GM21723 (cell line): ENCODE data around the gene NCAPD2.
"Not testable (repeated sequence)": the region's sequence is repeated elsewhere in the genome, so short reads cannot be mapped to it uniquely, and the experiment has no call there.

Experiments
- ATAC-seq: cut with Tn5 transposase; IDR thresholded peaks from one replicate; pipeline ENCODE4 v1.9.1; 2021; ENCODE audit warnings: mild to moderate bottlenecking, moderate library complexity; ENCODE audit not compliant: unreplicated experiment

Gene NCAPD2

DNA sequence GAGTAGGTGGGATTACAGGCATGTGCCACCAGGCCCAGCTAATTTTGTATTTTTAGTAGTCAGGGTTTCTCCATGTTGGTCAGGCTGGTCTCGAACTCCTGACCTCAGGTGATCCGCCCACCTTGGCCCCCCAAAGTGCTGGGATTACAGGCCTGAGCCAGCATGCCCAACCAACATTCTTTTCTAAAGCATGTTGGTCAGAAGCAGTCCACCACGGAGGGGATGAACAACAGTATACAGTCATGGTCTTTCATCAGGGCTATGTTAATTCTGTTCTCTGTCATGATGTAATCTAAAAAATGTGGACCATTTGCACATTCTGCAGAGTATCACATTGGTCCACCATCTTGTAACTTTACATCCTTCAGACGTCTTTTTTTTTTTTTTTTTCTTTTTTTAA is 4.5 kb upstream of the NCAPD2 start:
- no peak for ATAC-seq

DNA sequence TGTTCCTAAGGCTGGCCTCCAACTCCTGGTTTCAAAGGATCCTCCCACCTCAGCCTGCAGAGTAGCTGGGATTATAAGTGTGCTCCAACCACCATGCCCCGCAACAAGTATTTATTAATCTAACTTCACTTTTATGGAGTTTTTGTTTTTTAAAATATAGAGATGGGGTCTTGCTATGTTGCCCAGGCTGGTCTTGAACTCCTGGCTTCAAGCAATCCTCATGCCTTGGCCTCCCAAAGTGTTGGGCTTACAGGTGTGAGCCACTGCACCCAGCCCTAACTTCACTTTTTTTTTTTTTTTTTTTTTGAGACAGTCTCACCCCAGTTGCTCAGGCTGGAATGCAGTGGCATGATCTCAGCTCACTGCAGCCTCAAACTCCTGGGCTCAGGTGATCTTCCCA is 3.2 kb upstream of the NCAPD2 start:
- not testable (repeated sequence) for ATAC-seq

DNA sequence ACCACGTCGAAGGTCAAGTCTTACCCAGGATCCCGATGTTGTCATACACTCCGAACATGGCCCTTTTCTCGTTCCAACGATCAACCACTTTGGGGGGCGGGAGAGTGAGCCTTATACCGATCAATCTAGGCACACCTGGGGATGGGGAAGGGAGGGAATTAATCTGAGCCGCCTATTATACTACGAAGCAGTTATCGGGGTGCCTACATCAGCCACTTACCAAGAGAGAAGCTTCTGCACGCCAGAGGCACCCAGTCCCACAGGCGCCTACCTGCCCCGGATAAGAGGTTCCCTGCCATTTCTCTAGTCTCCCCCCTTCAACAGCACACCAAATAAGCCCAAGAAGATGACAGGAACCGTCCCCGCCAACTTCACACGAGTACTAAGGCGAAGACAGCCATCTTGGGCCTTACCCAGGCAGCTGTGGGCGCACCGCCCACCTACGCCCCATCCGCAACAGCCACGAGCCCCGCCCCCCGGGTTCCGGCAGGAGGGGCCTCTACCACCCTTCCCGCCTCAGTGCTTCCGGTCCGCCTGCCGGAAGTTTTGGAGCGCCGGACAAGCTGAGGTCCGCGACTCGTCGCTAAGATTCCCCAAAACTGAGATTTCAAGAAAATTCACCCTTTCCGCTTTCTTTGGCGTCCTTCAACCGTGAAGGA is 935 bp upstream of the NCAPD2 start, which contains the start of gene MRPL51:
Gene MRPL51, minus strand, starts transcription at position 425 of the 659 bp plus-strand sequence. Its CDS starts 126 bp downstream, at position 299.
- peak; percentile 73 for ATAC-seq

DNA sequence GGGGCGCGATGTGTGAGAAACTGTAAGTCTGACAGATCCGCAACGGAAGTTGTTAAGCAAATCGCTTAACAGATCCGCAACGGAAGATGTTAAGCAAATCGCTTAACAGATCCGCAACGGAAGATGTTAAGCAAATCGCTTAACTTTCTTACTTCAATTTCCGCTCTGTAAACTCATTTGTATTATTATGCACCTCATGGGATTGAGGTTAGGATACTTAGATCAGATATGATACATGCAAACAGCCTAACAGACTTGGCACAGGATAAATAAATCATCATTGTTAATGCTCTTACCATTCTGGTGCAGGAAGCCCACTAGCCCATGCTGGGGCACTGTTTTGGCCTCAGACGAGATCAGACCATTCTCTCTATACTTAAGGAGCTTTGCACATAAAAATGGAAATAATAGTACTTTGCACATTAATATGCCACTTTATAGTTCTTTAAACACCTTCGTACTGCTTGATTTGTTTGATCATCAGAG is 399 bp downstream of the NCAPD2 start:
- no peak for ATAC-seq

DNA sequence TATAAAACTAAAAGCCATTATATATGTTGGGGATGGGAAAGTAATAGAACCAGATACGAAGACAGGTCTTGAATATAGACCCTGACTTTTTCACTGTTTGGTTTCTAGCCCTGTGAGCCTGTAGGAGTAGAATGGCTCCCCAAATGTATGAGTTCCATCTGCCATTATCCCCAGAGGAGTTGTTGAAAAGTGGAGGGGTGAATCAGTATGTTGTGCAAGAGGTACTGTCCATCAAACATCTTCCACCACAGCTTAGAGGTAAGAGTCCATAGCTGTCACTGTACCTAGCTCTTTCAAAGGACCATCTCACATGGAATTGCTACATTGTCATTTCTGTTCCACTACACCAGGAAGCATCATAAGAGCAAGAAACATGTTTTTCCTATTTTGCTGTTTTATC is 1.1 kb downstream of the NCAPD2 start:
- ATAC-seq: no peak

DNA sequence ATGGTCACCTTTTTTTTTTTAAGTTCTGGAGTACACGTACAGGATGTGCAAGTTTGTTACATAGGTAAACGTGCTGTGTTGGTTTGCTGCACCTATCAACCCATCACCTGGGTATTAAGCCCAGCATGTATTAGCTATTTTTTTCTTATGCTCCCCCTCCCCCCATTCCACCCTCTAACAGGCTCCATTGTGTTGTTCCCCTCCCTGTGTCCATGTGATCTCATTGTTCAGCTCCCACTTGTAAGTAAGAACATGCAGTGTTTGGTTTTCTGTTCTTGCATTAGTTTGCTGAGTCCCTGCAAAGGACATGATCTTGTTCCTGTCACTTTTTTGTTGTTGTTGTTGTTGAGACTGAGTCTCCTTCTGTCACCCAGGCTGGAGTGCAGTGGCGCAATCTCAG is 3.4 kb downstream of the NCAPD2 start:
- not testable (repeated sequence) for ATAC-seq

DNA sequence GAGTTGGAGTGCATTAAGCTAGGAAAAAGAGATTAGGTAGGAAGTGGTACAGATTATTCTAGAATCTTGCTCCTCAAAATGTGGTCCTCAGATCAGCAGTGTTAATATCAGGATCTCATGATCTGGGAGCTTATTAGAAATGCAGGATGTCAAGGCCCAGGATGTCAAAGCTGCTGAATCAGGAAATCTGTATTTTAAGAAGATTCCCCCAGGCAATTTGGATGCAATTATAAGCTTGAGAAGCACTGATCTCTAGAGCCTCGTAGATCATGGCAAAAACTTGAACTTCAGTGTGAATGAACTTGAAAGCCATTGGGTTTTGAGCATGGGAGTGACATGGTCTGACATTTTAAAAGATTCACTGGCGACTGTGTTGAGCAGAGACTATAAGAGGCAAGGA is 6.6 kb downstream of the NCAPD2 start:
- ATAC-seq: no peak

DNA sequence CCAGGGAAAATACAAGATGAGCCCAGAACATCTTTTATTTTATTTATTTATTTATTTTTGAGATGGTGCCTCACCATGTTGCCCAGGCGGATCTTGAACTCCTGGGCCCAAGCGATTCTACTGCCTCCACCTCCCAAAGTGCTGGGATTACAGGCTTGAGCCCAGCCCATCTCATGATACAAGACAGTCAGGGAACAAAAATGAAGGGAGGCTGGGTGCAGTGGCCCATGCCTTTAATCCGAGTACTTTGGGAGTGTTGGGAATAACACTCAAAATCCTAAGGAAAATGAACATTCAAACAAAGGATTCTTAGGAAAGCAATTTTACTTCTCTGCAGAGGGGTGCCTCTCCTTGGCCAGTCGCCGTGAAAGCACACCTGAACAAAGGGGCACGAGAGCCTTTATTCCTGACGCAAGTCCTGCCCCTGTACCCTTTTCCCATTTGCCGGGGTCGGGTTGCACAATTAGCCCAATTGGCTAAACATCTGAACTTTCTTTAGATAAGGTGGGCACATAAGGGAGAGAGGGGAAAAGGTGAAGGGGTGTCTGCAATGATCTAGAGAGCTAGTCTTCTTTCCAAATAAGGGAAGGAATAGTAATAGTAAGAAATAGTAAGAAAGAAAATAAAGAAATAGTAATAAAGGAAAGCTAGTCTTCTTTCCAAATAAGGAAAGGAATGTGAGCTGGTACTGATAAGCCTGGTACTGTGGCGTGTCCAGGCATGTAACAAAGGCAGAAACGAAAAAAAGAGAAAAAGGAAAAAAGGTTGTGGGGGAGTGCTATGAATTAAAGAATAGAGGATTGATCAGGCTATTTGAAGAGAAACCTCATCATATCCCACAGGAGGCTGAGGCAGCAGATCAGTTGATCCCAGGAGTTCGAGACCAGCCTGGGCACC is 13.4 kb downstream of the NCAPD2 start:
- ATAC-seq: no peak

DNA sequence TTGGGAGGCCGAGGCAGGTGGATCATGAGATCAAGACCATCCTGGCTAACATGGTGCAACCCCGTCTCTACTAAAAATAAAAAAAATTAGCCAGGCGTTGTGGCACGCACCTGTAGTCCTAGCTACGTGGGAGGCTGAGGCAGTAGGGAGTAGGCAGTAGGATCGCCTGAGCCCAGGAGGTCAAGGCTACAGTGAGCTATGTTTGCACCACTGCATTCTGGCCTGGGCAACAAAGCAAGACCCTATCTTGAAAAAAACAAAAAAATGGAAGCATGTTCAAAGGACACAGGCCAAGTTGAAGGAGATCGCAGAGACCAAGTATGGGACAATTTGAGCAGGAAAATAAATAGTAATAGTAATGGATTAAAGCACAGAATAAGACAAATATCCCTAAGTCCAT is 14.2 kb downstream of the NCAPD2 start:
- ATAC-seq: no peak

DNA sequence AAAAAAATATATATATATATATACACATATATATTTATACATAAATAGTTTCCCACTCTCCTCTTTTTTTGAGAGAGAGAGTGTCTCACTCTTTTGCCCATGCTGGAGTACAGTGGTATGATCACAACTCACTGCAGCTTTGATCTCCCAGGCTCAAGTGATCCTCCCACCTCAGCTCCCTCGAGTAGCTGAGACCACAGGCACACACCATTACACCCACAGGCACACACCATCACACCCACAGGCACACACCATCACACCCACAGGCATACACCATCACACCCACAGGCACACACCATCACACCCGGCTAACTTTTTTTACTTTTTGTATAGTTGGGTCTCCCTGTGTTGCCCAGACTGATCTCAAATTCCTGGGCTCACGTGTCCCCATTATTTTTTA is 26.3 kb downstream of the NCAPD2 start:
- ATAC-seq: no peak

DNA sequence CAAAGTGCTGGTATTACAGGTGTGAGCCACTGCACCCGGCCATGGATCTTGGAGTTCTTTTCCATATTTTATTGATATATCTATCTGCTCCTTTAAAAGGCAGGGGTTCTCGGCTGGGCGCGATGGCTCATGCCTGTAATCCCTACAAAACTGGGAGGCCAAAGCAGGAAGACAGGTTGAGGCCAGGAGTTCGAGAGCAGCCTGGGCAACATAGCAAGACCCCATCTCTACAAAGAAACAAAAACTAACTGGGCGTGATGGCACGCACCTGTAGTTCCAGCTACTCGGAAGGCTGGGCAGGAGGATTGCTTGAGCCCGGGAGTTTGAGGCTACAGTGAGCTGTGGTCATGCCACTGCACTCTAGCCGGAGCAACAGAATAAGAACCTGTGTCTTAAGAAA is 28.3 kb downstream of the NCAPD2 start:
- no peak for ATAC-seq

DNA sequence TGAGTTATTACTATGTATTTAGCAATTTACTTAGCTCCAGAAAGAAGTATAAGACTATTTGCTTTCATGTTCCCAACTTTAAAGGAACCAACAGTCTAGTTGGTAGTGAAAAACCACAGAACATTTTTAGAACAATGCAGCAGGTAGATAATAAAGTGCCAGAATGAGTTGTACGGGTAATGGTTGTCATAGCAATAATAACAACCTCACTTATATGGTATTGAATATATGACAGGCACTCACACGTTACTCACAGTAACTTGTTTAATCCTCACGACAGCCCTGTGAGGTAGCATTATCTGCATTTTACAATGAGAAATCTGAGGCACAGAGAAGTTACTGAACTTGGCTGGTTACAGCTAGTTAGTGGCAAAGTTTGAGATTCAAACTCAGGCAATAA is 29.8 kb downstream of the NCAPD2 start:
- no peak for ATAC-seq

DNA sequence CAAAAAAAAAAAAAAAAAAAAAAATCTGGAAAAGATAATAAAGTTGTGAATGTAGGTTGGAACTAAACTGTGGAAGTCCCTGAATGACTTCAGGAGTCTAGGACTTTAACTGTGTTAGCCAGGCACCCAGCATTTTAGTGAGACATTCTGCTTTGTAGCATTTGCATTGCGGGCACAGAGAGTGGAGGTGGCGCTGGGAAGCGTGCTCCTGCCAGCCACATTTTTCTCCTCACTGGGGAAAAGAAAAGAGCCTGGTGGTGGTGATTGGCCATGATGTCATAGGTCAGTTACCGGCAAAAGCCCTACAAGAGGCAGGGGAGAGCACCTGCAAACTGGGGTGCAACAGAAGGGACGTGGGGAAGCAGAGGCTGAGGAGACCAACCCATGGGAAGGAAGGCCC is 30.7 kb downstream of the NCAPD2 start:
- no peak for ATAC-seq

DNA sequence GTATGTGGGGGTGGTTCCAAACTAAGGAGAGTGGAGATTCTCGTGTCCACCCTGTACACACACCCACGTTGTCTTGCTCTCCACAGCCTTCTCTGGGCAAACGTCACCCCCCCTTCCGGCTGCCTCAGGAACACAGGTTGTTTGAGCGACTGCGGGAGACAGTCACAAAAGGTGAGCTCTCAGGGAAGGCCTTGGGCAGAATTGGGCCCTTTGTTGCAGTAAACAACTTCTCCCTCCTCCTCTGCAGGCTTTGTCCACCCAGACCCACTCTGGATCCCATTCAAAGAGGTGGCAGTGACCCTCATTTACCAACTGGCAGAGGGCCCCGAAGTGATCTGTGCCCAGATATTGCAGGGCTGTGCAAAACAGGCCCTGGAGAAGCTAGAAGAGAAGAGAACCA is 32.3 kb downstream of the NCAPD2 start:
- no peak for ATAC-seq

DNA sequence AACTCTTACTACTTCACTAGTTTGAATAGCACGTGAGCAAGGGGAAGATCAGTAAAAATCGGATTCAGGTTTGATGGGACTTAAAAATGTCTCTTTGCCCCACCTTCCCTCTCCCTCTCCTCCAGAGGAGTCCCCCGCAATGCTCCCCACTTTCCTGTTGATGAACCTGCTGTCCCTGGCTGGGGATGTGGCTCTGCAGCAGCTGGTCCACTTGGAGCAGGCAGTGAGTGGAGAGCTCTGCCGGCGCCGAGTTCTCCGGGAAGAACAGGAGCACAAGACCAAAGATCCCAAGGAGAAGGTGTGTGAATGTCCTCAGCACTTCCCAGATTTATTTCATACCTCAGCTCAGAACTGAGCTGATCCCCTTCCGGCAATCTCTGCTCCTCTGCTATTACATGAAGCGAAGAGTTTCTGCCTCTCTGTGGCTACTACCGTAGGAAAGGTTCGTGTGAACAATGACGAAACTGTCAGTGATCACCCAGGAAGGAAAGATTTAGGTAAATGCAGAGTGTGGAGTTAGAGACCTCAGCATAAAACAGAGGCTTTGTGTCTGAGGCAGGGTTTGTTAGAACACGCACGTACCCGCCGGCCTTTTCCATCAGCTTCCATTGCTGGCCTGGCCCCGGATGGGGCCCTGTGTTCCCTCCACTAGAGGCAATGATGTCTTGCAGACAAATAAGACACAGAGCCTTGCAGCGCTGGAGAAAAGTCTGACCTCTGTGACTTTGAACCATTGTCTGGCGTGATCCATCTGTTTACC is 33.0 kb downstream of the NCAPD2 start:
- no peak for ATAC-seq

DNA sequence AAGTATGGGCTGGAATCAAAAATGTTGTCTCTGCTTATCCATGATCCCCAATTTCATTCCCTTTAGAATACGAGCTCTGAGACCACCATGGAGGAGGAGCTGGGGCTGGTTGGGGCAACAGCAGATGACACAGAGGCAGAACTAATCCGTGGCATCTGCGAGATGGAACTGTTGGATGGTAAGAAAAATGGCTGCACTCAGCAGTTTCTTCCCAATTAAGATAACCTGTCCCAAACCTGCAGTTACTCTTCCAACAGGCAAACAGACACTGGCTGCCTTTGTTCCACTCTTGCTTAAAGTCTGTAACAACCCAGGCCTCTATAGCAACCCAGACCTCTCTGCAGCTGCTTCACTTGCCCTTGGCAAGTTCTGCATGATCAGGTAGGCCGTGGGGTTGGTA is 33.8 kb downstream of the NCAPD2 start:
- no peak for ATAC-seq

DNA sequence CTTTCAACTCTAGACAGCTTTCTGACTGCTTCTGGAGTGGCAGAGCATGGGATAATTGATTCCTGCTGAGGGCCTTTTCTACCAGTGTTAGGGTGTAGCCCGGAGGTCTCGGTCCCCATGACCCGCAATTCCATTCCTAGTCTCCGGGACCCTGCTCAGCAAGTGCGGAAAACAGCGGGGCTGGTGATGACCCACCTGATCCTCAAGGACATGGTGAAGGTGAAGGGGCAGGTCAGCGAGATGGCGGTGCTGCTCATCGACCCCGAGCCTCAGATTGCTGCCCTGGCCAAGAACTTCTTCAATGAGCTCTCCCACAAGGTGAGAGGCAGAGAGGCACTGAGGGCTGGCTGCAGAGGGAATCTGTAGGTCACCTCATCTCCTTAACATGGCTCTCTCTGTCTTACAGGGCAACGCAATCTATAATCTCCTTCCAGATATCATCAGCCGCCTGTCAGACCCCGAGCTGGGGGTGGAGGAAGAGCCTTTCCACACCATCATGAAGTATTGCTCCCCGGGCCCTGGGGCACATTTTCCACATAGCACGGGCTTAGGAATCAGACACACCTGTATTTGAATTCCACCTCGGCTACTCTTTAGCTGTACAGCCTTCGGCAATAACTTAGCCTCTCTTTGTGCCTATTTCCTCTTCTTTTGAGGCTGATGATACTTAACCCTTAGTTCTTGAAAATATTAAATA is 34.8 kb downstream of the NCAPD2 start:
- ATAC-seq: no peak

DNA sequence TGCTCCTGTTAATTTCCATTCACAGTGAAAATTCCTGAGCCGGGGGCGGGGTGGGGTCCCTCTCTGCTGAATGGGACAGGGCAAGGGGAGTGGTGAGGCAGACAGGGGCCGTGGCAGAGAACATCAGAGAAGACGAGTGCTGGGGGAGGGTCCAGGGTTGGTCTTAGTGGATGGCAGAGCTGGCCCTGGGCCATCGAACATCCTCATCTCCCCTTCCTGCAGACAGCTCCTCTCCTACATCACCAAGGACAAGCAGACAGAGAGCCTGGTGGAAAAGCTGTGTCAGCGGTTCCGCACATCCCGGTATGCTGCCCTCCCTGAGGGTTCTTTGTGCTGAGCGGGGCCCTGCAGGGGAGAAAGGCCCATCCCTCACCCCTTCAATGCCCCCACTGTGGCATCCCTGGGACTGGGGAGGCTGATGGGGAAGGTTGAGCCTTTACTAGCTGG is 35.4 kb downstream of the NCAPD2 start:
- no peak for ATAC-seq

DNA sequence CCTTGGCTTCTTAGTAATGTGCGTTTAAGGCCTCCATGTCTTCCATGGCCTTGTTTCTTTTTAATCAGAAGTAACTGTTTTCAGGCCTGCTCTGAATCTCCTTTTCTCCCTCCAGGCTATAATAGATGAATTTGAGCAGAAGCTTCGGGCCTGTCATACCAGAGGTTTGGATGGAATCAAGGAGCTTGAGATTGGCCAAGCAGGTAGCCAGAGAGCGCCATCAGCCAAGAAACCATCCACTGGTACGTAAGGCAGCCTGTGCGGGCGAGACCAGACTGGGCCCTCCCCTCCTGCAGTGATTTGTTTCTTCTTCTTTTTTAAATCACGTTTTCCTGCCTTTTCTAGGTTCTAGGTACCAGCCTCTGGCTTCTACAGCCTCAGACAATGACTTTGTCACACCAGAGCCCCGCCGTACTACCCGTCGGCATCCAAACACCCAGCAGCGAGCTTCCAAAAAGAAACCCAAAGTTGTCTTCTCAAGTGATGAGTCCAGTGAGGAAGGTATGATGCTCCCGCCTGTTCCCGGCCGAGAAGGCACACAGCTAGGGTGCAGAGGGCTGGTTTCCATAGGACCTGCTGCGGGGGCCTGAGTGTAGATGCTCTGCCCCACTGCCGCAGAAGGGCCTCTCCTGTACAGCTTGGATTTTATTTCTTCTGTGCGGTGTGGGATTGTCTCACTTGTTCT is 36.8 kb downstream of the NCAPD2 start:
- no peak for ATAC-seq
